Heart left ventricle (tissue), 16 donors: ENCODE results near the gene DCD. TPM values are rescaled to one million over a fixed set of nuclear protein-coding genes. Genes with fewer than 3 reads are reported as not detected.

Experiments used
- ATAC-seq, 4 donors: fragments of 200-7000 bp; cut with Tn5 transposase; one replicate each; pipeline ENCODE4 v1.9.1; 2020 to 2022; ENCODE audit warnings: moderate library complexity in 4 of 4, mild to moderate bottlenecking in 3 of 4, moderate number of reproducible peaks in 1 of 4
- DNase-seq, 5 donors: peaks; one replicate each; pipeline ENCODE4 v3.0.0-alpha.2; 2020
- H3K27ac ChIP-seq, 12 donors: fragments of 200-600 bp; sonication (generic) in 4 of 12; one replicate each; pipeline versions ENCODE4 v1.5.0 to v1.8.0; 2016 to 2022; ENCODE audit warnings: mild to moderate bottlenecking in 2 of 12
- H3K27me3 ChIP-seq, 9 donors: fragments of 200-600 bp; sonication (generic) in 2 of 9; one replicate each; pipeline versions ENCODE4 v1.5.1 to v1.8.0; 2016 to 2022; ENCODE audit warnings: mild to moderate bottlenecking in 3 of 9
- H3K36me3 ChIP-seq, 9 donors: fragments of 200-600 bp; sonication (generic) in 2 of 9; one replicate each; pipeline versions ENCODE4 v1.5.0 to v1.8.0; 2018 to 2022; ENCODE audit warnings: mild to moderate bottlenecking in 2 of 9
- H3K4me1 ChIP-seq, 12 donors: fragments of 200-600 bp; sonication (generic) in 4 of 12; one replicate each; pipeline versions ENCODE4 v1.5.0 to v1.8.0; 2016 to 2022; ENCODE audit warnings: mild to moderate bottlenecking in 3 of 12
- H3K4me3 ChIP-seq, 12 donors: fragments of 200-600 bp; sonication (generic) in 4 of 12; one replicate each; pipeline versions ENCODE4 v1.5.0 to v1.8.0; 2017 to 2022; ENCODE audit warnings: mild to moderate bottlenecking in 9 of 12, moderate library complexity in 4 of 12
- H3K9me3 ChIP-seq, 12 donors: fragments of 200-600 bp; sonication (generic) in 4 of 12; one replicate each; pipeline versions ENCODE4 v1.5.0 to v1.8.0; 2016 to 2022; ENCODE audit warnings: mild to moderate bottlenecking in 1 of 12
- POLR2A ChIP-seq, 2 donors: fragments of 450-650 bp; IDR thresholded peaks; one replicate each; pipeline ENCODE4 v1.6.1; 2017; ENCODE audit warnings: antibody characterized with exemption in 2 of 2, mild to moderate bottlenecking in 2 of 2, moderate library complexity in 2 of 2
- WGBS, 4 donors: extraction: QIAGEN DNeasy Blood & Tissue Kit in 2 of 4; methylation state at CpG; one replicate each; pipeline versions ENCODE4 v1.1.5 to v1.1.7; 2013 to 2018; 5-methylcytosine and 5-hydroxymethylcytosine counted together
- intact Hi-C, 10 donors: fragments of 100-400 bp; cut with DNase I; formaldehyde crosslinking; loops; one replicate each; pipeline versions ENCODE4 v1.11.1 to v1.14.2; 2022
- long read RNA-seq, 3 donors: library from polyadenylated mRNA; unstranded; transcript quantifications; one replicate each; pipeline ENCODE4 v2.0.0, GENCODE V29; 2020 to 2021
- polyA plus RNA-seq, 2 donors: library from polyadenylated mRNA; stranded (reverse); fragments of 200-250 nt; gene quantifications; one replicate each; pipeline ENCODE4 v1.2.3, GENCODE V29; 2013
- total RNA-seq, 9 donors: library from RNA; depleted of rRNA in 2 of 9; stranded (reverse); fragments of >200 nt in 2 of 9; fragmentation: NEBNext Ultra II Directional in 3 of 9; extraction: Animal tissue kit (Norgen Biotek cat#: 25700) in 3 of 9; gene quantifications; one replicate each; pipeline versions ENCODE4 v1.1.0 to v1.2.4, GENCODE V29; 2016 to 2023
- TF ChIP-seq, protein P1 (sequence below), 12 donors: fragments of 200-600 bp; sonication (generic) in 4 of 12; IDR thresholded peaks; one replicate each; pipeline versions ENCODE4 v1.5.0 to v1.8.0; 2018 to 2022; ENCODE audit warnings: antibody characterized with exemption in 12 of 12, mild to moderate bottlenecking in 5 of 12
- donor health status: ischemic (EF 13 %, LVEDD 7.1; RV severe dilation, severe dysfunction).
- donor health status: healthy with polysubstance abuse.
- donor health status: DM: no; HTN: yes; CAD: no.
- donor health status: DM: no; HTN: no; CAD: no.
- donor health status: ischemic (EF 25% LVEDD 6.9; RV normal size, moderate dysfunction).
- donor health status: ischemic (EF 25% LVEDD 5.7; RV mildly dilated, moderate dysfunction).
- donor health status: healthy.
- donor health status: DM: yes; HTN: yes; CAD: no.
- donor health status: ischemic (EF 35%, LVEDD 5.7; RV mildly dilated, moderate dysfunction).
- donor health status: nonischemic (EF 11% LVEDD 7.7; RV severe dilation, severe dysfunction).
- donor health status: DM: yes; HTN: yes; CAD: no.
- donor health status: PGD.
- donor health status: ischemic (EF 29% LVEDD 5.4; RV normal size, mild dysfunction).
- donor health status: nonischemic (EF 23%, LVEDD 6.1; RV moderate dilation, normal function).

The DCD gene
- total RNA-seq, result not detected
- not detected for polyA plus RNA-seq
- long read RNA-seq, donor 1, result 0 reads
- long read RNA-seq, donor 2, result 0 reads
- long read RNA-seq, donor 3, result 0 reads

DNA sequence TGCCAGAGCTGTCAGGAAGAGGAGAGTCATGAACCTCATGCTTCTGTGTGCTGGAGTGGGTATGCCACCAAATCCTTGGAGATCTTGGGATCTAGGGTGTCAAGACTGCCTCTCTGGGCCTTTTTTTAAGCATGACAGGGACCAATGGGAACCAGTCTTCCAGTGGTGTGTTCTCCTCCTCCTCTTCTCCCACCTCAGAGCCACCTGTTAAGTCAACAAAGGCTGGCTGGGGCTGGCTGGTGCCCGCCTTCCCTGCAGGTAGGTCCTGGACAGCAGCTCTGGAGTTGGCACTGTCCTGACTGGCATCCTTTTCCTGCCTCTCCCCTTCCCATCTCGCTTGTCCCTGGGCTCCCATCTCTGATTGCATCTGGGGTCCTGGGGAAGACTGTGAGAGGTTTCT lies at the start of gene DCD:
Gene DCD, minus strand, starts transcription at position 101 of the 400 bp plus-strand sequence. Its CDS starts 62 bp downstream, at position 39.
- Histone ChIP-seq H3K4me3 (no peak within 1 kb of the TSS), H3K27me3 (peaks cover 0 to 25% (median 3%) of the 10 kb centered on the region in 9 donors), H3K9me3 (no peaks in the 10 kb centered on the region), H3K36me3 (no peaks in the 10 kb centered on the region), H3K4me1 (no peaks in the 10 kb centered on the region), H3K27ac (no peak within 1 kb of the TSS)
- ATAC-seq (no peak), DNase-seq (no peak)
- 60 to 78% (median 65%) methylated on average over 2 of the region's 2 CpGs for WGBS, 4 donors
- intact Hi-C loops, result no loop called here
- TF ChIP-seq POLR2A (IDR thresholded peaks at IDR 0.05), result no peak
- TF ChIP-seq, protein P1, sequence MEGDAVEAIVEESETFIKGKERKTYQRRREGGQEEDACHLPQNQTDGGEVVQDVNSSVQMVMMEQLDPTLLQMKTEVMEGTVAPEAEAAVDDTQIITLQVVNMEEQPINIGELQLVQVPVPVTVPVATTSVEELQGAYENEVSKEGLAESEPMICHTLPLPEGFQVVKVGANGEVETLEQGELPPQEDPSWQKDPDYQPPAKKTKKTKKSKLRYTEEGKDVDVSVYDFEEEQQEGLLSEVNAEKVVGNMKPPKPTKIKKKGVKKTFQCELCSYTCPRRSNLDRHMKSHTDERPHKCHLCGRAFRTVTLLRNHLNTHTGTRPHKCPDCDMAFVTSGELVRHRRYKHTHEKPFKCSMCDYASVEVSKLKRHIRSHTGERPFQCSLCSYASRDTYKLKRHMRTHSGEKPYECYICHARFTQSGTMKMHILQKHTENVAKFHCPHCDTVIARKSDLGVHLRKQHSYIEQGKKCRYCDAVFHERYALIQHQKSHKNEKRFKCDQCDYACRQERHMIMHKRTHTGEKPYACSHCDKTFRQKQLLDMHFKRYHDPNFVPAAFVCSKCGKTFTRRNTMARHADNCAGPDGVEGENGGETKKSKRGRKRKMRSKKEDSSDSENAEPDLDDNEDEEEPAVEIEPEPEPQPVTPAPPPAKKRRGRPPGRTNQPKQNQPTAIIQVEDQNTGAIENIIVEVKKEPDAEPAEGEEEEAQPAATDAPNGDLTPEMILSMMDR (IDR thresholded peaks at IDR 0.05), result no peak

DNA sequence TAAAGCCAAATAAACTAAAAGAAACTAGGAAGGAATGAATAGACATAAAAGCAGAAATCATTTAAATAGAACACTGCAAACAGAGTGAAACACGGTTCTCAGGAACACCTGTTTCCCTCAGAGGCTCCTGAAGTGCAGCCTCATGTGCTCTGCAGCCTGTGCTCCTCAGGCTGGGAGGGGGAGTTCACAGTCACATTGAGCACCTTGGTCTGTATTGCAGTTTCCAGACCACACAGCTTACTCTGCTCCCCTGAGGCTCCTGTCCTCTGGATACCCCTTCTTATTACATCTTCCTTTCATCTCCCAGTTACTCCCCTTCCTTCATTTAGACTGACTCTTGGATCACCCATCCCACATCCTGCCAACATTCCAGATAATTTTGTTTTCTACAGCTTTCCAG lies 49.7 kb upstream of the DCD start:
- H3K4me1 ChIP-seq, result no peaks in the 10 kb centered on the region
- 33 to 39% (median 34%) methylated on average over 1 of the region's 1 CpG for WGBS, 4 donors
- peaks cover 0 to 15% (median 1%) of the 10 kb centered on the region in 9 donors for H3K27me3 ChIP-seq
- H3K27ac ChIP-seq, result no peak overlapping the region
- ATAC-seq (no peak), DNase-seq (no peak)
- H3K4me3 ChIP-seq, result no peak overlapping the region
- H3K9me3 ChIP-seq, result no peaks in the 10 kb centered on the region
- intact Hi-C loops, result no loop called here
- TF ChIP-seq, protein P1 (IDR thresholded peaks at IDR 0.05), result no peak
- no peak for TF ChIP-seq POLR2A (IDR thresholded peaks at IDR 0.05)
- no peaks in the 10 kb centered on the region for H3K36me3 ChIP-seq

DNA sequence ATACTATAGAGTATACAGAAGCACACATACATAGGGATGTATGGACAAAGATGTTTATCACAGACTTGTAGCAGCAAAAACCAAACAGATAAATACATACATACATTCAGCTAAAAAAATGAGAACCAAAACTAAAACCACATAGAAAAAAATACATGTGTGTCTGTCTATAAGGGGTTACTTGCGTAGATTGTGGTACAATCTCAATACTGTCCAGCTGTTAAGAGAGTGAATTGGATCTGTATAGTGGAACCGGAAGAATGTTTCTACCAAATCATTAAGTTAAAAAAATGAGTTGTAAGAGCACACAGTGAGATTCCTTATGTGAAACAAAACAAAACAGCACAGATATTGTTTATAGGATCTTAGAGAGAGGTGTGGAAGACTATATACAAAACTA lies 44.2 kb upstream of the DCD start:
- intact Hi-C loops, result no loop called here
- ATAC-seq (no peak), DNase-seq (no peak)
- WGBS, 4 donors, result 41 to 62% (median 44%) methylated on average over 2 of the region's 2 CpGs
- Histone ChIP-seq H3K36me3 (no peaks in the 10 kb centered on the region), H3K4me1 (no peaks in the 10 kb centered on the region), H3K27ac (no peak overlapping the region), H3K27me3 (peaks cover 0 to 30% (median 6%) of the 10 kb centered on the region in 9 donors), H3K9me3 (peaks cover 0 to under 1% (median 0%) of the 10 kb centered on the region in 12 donors), H3K4me3 (no peak overlapping the region)
- TF ChIP-seq, protein P1 (IDR thresholded peaks at IDR 0.05), result no peak
- no peak for TF ChIP-seq POLR2A (IDR thresholded peaks at IDR 0.05)

DNA sequence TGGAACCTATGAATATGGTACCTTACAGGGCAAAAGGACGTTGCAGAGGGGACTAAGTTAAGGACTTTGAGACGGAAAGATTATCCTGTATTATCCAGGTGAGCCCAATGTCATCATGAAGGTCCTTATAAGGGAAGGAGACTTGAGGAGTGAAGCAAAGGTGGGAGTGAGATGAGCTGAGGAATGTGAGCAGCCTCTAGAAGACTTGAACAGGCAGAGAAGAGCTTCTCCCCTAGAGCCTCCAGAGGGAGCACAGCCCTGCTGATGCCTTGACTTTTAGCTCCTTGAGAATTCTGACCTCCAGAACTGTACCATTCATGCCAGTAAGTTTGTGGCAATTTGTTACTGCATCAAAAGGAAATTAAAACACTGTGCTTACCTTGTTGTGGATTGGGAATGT lies 41.8 kb upstream of the DCD start:
- Histone ChIP-seq H3K36me3 (no peaks in the 10 kb centered on the region), H3K9me3 (peaks cover 0 to 6% (median 0%) of the 10 kb centered on the region in 12 donors), H3K4me3 (no peak overlapping the region), H3K4me1 (no peaks in the 10 kb centered on the region), H3K27me3 (peaks cover 0 to 40% (median 6%) of the 10 kb centered on the region in 9 donors), H3K27ac (no peak overlapping the region)
- no peak for TF ChIP-seq POLR2A (IDR thresholded peaks at IDR 0.05)
- TF ChIP-seq, protein P1 (IDR thresholded peaks at IDR 0.05), result no peak
- intact Hi-C loops, result no loop called here
- ATAC-seq (no peak), DNase-seq (no peak)
- WGBS, 4 donors, result 49 to 70% (median 55%) methylated on average over 2 of the region's 2 CpGs
